B cell (primary cell): ENCODE measurements around the gene PHEX. TPM values are rescaled to one million over a fixed set of nuclear protein-coding genes. Genes with fewer than 3 reads are reported as not detected.

ENCODE experiments used
- ATAC-seq: fragments of 200-7000 bp; cut with Tn5 transposase; one replicate; pipeline ENCODE4 v1.10.0; 2021; ENCODE audit warnings: low read depth, mild to moderate bottlenecking, moderate number of reproducible peaks, moderate library complexity
- CTCF ChIA-PET: fragments of 350-600 bp; sonication (Branson Sonifier 250); formaldehyde crosslinking; loops from one replicate; lab custom pipeline; 2021; ENCODE audit warnings: antibody characterized with exemption, inconsistent platforms; lab: Charles Lee
- POLR2A ChIA-PET: fragments of 350-600 bp; sonication (Branson Sonifier 250); formaldehyde crosslinking; loops from one replicate; lab custom pipeline; 2021; ENCODE audit warnings: antibody characterized with exemption; lab: Charles Lee
- DNase-seq: peaks from one replicate; pipeline ENCODE4 v3.0.0; 2013
- H2AFZ ChIP-seq: 2 replicates; pipeline ENCODE4 v1.6.1; 2012; ENCODE audit warnings: mild to moderate bottlenecking, low read depth, low read length; ENCODE audit not compliant: insufficient read depth, poor library complexity, severe bottlenecking
- H3K27ac ChIP-seq, 2 donors: 1 replicate in 1 of 2; 2 replicates in 1 of 2; pipeline ENCODE4 v1.5.1; 2012 to 2013; ENCODE audit warnings: low read length in 2 of 2, mild to moderate bottlenecking in 2 of 2, moderate library complexity in 1 of 2
- H3K27me3 ChIP-seq, 4 experiments: fragments of 200-600 bp in 1 of 4; sonication (generic) in 1 of 4; replicated peaks in 1 of 4; 1 replicate in 2 of 4; 2 replicates in 2 of 4; pipeline versions ENCODE4 v1.6.1 to v1.7.0; 2013 to 2016; ENCODE audit warnings: low read length in 3 of 4, mild to moderate bottlenecking in 2 of 4, mixed read lengths in 1 of 4, moderate library complexity in 1 of 4; ENCODE audit not compliant: insufficient read depth in 4 of 4, control insufficient read depth in 3 of 4; ENCODE audit errors: control extremely low read depth in 1 of 4
- H3K36me3 ChIP-seq, 2 experiments: replicated peaks in 1 of 2; 1 replicate in 1 of 2; 2 replicates in 1 of 2; pipeline versions ENCODE4 v1.6.1 to v1.7.1; 2013; ENCODE audit warnings: low read length in 1 of 2; ENCODE audit not compliant: insufficient read depth in 2 of 2, control insufficient read depth in 1 of 2; ENCODE audit errors: control extremely low read depth in 1 of 2, extremely low read depth in 1 of 2
- H3K4me1 ChIP-seq, 2 donors: fragments of 200-600 bp in 1 of 2; sonication (generic) in 1 of 2; 1 replicate in 1 of 2; 2 replicates in 1 of 2; pipeline versions ENCODE4 v1.5.1 to v1.6.1; 2013 to 2017; ENCODE audit warnings: low read length in 2 of 2; ENCODE audit not compliant: control insufficient read depth in 2 of 2, insufficient read depth in 2 of 2
- H3K4me2 ChIP-seq: replicated peaks from 2 replicates; pipeline ENCODE3; 2012; ENCODE audit warnings: mild to moderate bottlenecking, low read depth, low read length; ENCODE audit not compliant: poor library complexity, severe bottlenecking
- H3K4me3 ChIP-seq, 5 experiments: fragments of 200-600 bp in 1 of 5; sonication (generic) in 1 of 5; 1 replicate in 3 of 5; 2 replicates in 2 of 5; pipeline versions ENCODE4 v1.5.1 to v1.7.0; 2011 to 2016; ENCODE audit warnings: low read length in 4 of 5, mild to moderate bottlenecking in 4 of 5, low read depth in 2 of 5, control low read depth in 1 of 5, moderate library complexity in 1 of 5; ENCODE audit not compliant: insufficient read depth in 1 of 5; ENCODE audit errors: control extremely low read depth in 1 of 5, extremely low read depth in 1 of 5
- H3K79me2 ChIP-seq: fragments of 200-600 bp; sonication (generic); one replicate; pipeline ENCODE4 v1.6.0; 2016; ENCODE audit warnings: low read length; ENCODE audit not compliant: control insufficient read depth, insufficient read depth
- H3K9ac ChIP-seq: fragments of 200-600 bp; sonication (generic); 2 replicates; pipeline ENCODE4 v1.6.1; 2017; ENCODE audit warnings: mild to moderate bottlenecking, low read length, moderate library complexity
- H3K9me3 ChIP-seq, 3 donors: one replicate each; pipeline versions ENCODE4 v1.6.1 to v1.7.1; 2013; ENCODE audit warnings: low read length in 2 of 3; ENCODE audit not compliant: control insufficient read depth in 2 of 3, insufficient read depth in 1 of 3; ENCODE audit errors: control extremely low read depth in 1 of 3
- H4K20me1 ChIP-seq: 2 replicates; pipeline ENCODE4 v1.6.0; 2012; ENCODE audit warnings: mild to moderate bottlenecking, low read length; ENCODE audit not compliant: insufficient read depth, control insufficient read depth, poor library complexity, severe bottlenecking
- H3K27ac Mint-ChIP-seq: one replicate; pipeline ENCODE4 v1.8.0; 2021; ENCODE audit warnings: mixed read lengths
- H3K27me3 Mint-ChIP-seq: one replicate; pipeline ENCODE4 v1.8.0; 2021; ENCODE audit warnings: mixed read lengths
- H3K4me1 Mint-ChIP-seq: one replicate; pipeline ENCODE4 v1.8.0; 2021; ENCODE audit warnings: mixed read lengths
- H3K4me3 Mint-ChIP-seq: one replicate; pipeline ENCODE4 v1.8.0; 2021; ENCODE audit warnings: mixed read lengths
- H3K9me3 Mint-ChIP-seq: one replicate; pipeline ENCODE4 v1.8.0; 2022; ENCODE audit warnings: mixed read lengths; ENCODE audit not compliant: insufficient read depth
- CTCF ChIP-seq: fragments of 200-600 bp; IDR thresholded peaks from one replicate; pipeline ENCODE4 v1.8.0; 2022; ENCODE audit warnings: antibody characterized with exemption, mild to moderate bottlenecking
- EZH2 ChIP-seq: IDR thresholded peaks from 2 replicates; pipeline ENCODE4 v1.6.1; 2012; ENCODE audit warnings: borderline replicate concordance, low read depth, mild to moderate bottlenecking, moderate library complexity, low read length; ENCODE audit not compliant: insufficient read depth, poor library complexity, severe bottlenecking
- WGBS: methylation state at CpG from one replicate; pipeline ENCODE4 v1.1.5; 2013; ENCODE audit warnings: missing lambda C conversion rate; ENCODE audit not compliant: insufficient coverage; 5-methylcytosine and 5-hydroxymethylcytosine counted together
- intact Hi-C: fragments of 100-400 bp; cut with micrococcal nuclease; formaldehyde crosslinking; loops from one replicate; pipeline ENCODE4 v1.10.0; 2022
- polyA plus RNA-seq: library from polyadenylated mRNA; depleted of rRNA; stranded (reverse); fragments of >200 nt; gene quantifications from 2 replicates; pipeline ENCODE4 v1.2.3, GENCODE V29; 2012
- total RNA-seq, 2 donors: library from RNA; stranded (reverse); fragments of 120-200 nt in 1 of 2; gene quantifications; 1 replicate in 1 of 2; 2 replicates in 1 of 2; pipeline versions ENCODE4 v1.2.3 to v1.2.4, GENCODE V29; 2013 to 2022

Gene PHEX
- total and polyA plus RNA-seq, 2 donors (not counting 1 experiment from before 2014, with no cell fraction given) = 0.01 to 0.15 TPM

- H3K9me3 ChIP-seq = no peaks in the 10 kb centered on the region
- POLR2A ChIA-PET = no interaction called here
- Mint-ChIP-seq H3K4me3 (no peak overlapping the region), H3K4me1 (no peaks in the 10 kb centered on the region), H3K27me3 (no peaks in the 10 kb centered on the region), H3K9me3 (no peaks in the 10 kb centered on the region), H3K27ac (no peak overlapping the region)
- ATAC-seq = no peak
- intact Hi-C loops = no loop called here
- H3K27me3 ChIP-seq = no peaks in the 10 kb centered on the region
- no peaks in the 10 kb centered on the region for H3K79me2 ChIP-seq
- 100% methylated on average over 1 of the region's 6 CpGs for WGBS
- no peaks in the 10 kb centered on the region for H3K36me3 ChIP-seq
- no peak overlapping the region for H3K4me2 ChIP-seq
- no peak overlapping the region for H3K27ac ChIP-seq
- no peaks in the 10 kb centered on the region for H3K4me1 ChIP-seq
- H4K20me1 ChIP-seq = no peaks in the 10 kb centered on the region
- H3K4me3 ChIP-seq = no peak overlapping the region
- H2AFZ ChIP-seq = no peak overlapping the region
- CTCF ChIA-PET = interaction anchor here (0.9 kb wide), 1 partner anchor 41 kb away, joined by 3 read pairs; no protein-coding TSS in a partner anchor
- H3K9ac ChIP-seq = no peak overlapping the region
- DNase-seq = no peak
- TF ChIP-seq EZH2 = no peak
- no peak for TF ChIP-seq CTCF
Observed at GRCh38 chrX:22039541-22039940, 7.4 kb downstream of the PHEX start.

DNA sequence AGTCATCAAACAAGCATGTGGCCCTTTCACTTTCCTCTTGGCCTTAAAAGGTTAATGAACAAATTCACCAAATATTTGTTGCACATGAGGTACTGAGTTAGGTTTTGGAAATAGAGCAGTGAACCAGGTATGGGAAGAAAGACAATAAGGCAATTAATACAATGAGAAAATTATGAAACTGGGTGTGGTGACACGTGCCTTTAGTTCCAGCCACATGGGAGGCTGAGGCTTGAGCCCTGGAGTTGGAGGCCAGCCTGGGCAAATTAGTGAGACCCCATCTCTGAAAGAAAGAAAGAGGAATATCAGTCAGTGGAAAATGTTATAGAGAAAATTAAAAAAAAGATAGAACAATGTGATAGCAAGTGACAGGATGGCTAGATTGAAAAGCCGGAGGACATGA, 8.1 kb downstream of the PHEX start:
- no peak overlapping the region for H2AFZ ChIP-seq
- no peaks in the 10 kb centered on the region for H3K36me3 ChIP-seq
- H3K27ac ChIP-seq = no peak overlapping the region
- no peaks in the 10 kb centered on the region for H3K9me3 ChIP-seq
- Mint-ChIP-seq H3K27ac (no peak overlapping the region), H3K27me3 (no peaks in the 10 kb centered on the region), H3K4me3 (no peak overlapping the region), H3K9me3 (no peaks in the 10 kb centered on the region), H3K4me1 (no peaks in the 10 kb centered on the region)
- intact Hi-C loops = no loop called here
- no peaks in the 10 kb centered on the region for H3K4me1 ChIP-seq
- no peaks in the 10 kb centered on the region for H3K79me2 ChIP-seq
- ChIA-PET POLR2A (no interaction called here), CTCF (no interaction called here)
- 100% methylated on average over 1 of the region's 2 CpGs for WGBS
- no peak overlapping the region for H3K4me2 ChIP-seq
- H3K9ac ChIP-seq = no peak overlapping the region
- ATAC-seq (no peak), DNase-seq (no peak)
- no peak overlapping the region for H3K4me3 ChIP-seq
- no peaks in the 10 kb centered on the region for H3K27me3 ChIP-seq
- H4K20me1 ChIP-seq = no peaks in the 10 kb centered on the region
- TF ChIP-seq CTCF (no peak), EZH2 (no peak)
